ENCODE measurements around the gene MLIP.

GRCh38 chr6:54308289-54308985, 197.2 kb downstream of the MLIP start, which contains the start of gene TINAG:
- TF ChIP-seq, protein P1, sequence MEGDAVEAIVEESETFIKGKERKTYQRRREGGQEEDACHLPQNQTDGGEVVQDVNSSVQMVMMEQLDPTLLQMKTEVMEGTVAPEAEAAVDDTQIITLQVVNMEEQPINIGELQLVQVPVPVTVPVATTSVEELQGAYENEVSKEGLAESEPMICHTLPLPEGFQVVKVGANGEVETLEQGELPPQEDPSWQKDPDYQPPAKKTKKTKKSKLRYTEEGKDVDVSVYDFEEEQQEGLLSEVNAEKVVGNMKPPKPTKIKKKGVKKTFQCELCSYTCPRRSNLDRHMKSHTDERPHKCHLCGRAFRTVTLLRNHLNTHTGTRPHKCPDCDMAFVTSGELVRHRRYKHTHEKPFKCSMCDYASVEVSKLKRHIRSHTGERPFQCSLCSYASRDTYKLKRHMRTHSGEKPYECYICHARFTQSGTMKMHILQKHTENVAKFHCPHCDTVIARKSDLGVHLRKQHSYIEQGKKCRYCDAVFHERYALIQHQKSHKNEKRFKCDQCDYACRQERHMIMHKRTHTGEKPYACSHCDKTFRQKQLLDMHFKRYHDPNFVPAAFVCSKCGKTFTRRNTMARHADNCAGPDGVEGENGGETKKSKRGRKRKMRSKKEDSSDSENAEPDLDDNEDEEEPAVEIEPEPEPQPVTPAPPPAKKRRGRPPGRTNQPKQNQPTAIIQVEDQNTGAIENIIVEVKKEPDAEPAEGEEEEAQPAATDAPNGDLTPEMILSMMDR (IDR thresholded peaks at IDR 0.05; ENCODE audit: low read depth, low read length) = no peak
- no peak for TF ChIP-seq EZH2phosphoT487 (IDR thresholded peaks at IDR 0.05; ENCODE audit: low read depth)
